T-helper 9 cell (primary cell): Measurements from ENCODE around the gene APLNR.
"Not testable (repeated sequence)": the region's sequence is repeated elsewhere in the genome, so short reads cannot be mapped to it uniquely, and the experiment has no call there.

Experiments used
- DNase-seq: peaks from one replicate; pipeline ENCODE4 v3.0.0-alpha.2; 2020
- total RNA-seq, 2 donors: gene quantifications; one replicate each; lab custom pipeline; 2026; lab: John Stamatoyannopoulos, UW

The APLNR gene
- 0 reads per million in 2 donors for total RNA-seq

DNA sequence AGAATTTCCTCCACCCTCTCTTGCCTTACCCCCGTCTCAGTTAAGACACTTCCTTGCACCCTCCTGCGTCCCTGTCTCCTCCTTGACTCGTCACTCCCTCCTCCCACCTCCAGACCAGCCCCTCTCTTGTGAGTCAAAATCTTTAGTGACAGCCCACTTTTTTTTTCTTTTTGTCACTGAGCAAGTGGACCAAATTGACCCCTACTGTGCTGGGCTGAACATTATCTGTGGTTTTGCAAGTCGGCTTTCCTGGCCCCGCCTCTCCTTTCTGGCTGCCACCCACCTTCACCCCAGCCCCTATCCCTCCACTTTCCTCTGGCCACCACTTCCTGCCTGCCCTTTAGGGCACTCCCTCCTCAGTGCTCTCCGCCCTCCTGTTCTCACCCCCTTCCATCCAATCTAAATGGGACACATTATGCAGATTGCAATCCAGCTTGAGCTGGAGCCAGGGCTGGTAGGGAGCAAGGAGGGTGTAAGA lies at the start of gene APLNR:
TSS of gene APLNR (minus strand) at position 47 of the 478 bp plus-strand sequence. CDS start 246 bp downstream, outside the sequence.
- no peak for DNase-seq

GRCh38 chr11:57283231-57283990 lies 46.4 kb upstream of the APLNR start:
- no peak for DNase-seq

DNA sequence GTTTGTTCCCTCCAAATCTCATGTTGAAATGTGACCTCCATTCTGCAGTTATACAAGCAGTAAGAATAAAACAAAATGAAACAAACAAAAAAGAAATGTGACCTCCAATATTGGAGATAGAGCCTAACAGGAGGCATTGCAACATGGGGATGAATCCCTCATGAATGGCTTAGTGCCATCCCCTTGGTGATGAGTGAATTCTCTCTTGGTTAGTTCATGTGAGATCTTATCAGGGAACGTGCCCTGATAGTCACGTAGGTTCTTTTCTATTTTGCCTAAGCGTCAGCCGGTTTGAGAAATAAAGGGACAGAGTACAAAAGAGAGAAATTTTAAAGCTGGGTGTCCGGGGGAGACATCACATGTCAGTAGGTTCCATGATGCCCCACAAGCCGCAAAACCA lies 44.5 kb upstream of the APLNR start:
- not testable (repeated sequence) for DNase-seq

- no peak for DNase-seq
Measured at GRCh38 chr11:57279116-57279515, 42.1 kb upstream of the APLNR start.

GRCh38 chr11:57278721-57279095 lies 41.7 kb upstream of the APLNR start:
- DNase-seq, result no peak

- DNase-seq, result no peak
Measured at GRCh38 chr11:57277845-57278720, 41.0 kb upstream of the APLNR start.

DNA sequence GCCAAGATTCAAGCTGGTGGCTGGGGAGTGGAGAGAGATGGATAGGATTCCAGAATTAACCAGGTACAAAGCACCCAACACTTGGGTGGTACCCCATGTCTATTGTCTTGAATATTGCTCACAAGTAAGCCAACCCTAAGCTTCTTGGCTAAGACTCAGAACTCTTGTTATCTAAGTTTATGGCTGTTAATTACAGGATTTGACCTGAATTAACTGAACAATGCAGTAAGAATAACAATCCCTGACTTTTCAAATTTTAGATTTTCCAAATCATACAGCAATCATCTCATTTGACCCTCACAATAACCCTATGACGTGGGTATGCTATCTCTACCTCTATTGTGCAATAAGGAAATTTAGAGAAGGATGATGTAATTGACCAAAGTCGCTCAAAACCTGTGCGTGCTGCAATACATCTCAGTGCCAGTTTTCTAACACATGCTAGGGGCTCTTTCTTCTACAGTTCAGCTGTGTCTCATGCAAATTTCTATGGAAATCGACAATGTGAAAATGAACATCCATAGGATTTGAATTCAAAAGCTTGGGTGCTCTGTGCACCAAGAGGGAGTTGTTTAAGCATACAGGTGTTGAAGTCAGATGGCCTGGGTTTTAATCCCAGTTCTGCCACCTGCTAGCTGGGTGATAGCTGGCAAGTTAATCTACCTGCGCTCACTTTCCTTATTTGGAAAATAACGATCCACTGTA lies 40.1 kb upstream of the APLNR start:
- no peak for DNase-seq

GRCh38 chr11:57276169-57276970 lies 39.3 kb upstream of the APLNR start:
- no peak for DNase-seq

GRCh38 chr11:57275582-57275981 lies 38.5 kb upstream of the APLNR start:
- no peak for DNase-seq

GRCh38 chr11:57274904-57275498 lies 38.0 kb upstream of the APLNR start:
- DNase-seq, result no peak

GRCh38 chr11:57273448-57274058 lies 36.5 kb upstream of the APLNR start:
- DNase-seq, result no peak

DNA sequence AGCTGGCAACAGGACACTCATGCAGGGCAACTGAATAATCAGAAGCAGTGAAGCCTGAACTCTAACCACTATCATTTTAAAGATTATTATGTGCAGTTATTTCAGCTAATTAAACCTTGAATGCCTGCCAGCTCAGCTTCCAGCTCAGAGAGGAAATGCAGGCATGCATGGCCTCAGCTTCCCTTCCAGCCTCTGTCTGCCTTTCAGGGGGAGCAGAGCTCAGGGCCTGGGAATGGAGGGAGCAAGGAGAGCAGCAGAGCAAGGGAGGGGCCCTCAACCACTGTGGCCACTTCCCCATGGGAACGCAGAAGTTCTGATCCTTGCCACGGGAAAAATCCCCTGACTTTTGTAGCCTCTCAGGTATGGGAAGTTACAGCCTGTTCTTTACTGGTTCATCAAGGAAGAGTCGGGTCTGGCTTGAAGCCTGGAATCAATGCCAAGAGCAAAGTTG lies 32.5 kb upstream of the APLNR start:
- DNase-seq, result no peak

DNA sequence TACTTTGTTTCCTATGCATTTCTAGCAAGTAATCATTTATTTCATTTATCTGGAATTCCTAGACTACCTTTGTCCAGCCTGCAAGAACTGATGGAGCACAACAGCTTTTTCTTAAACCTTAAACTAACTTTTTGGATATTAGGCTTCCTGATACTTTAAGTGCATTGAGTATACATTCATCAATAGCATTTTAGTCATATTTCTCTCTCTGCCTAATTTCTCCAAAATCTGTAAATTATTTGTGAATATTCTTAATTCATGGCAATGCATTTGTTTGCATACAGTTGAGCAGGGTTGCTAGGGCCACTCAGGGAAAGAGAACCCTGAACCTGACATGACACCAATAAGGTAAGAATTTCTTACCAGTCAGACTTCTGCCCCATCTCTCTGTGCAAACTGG lies 29.1 kb upstream of the APLNR start:
- no peak for DNase-seq

GRCh38 chr11:57263351-57263750 lies 26.3 kb upstream of the APLNR start:
- no peak for DNase-seq

DNA sequence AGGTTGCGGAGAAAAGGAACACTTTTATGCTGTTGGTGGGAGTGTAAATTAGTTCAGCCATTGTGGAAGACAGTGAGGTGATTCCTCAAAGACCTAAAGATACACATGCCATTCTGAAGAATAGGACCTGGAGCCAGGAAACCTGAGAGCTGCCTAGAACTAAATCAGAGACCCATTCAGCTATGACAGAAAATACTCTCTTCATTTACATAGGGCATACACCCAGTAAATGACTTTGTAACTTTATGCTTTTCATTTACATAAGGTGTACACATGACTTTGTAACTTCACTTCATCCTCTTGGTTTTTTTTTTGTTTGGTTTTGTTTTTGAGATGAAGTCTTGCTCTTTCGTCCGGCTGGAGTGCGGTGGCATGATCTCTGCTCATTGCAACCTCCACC lies 25.1 kb upstream of the APLNR start:
- no peak for DNase-seq

GRCh38 chr11:57260937-57261783 lies 24.1 kb upstream of the APLNR start:
- DNase-seq, result no peak

- no peak for DNase-seq
Measured at GRCh38 chr11:57256119-57256518, 19.1 kb upstream of the APLNR start.

DNA sequence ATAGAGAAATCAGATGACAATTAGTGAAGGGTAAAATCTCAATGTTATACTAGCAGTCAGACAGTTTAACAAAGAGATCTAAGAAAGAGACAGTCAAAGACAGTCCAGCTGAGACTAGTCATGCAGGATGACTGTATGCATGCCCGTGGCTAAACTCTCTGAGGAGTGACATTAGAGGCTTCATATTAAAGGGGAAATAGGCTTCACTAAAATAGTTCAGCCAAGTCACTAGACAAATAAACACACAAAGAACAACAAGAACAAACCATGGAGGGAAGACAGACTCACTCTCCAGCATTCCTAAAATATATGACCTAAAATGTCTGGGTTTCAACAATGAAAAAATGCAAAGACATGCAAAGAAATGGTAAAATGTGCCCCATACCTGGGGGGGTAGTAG lies 18.6 kb upstream of the APLNR start:
- no peak for DNase-seq

- no peak for DNase-seq
Measured at GRCh38 chr11:57254631-57255030, 17.6 kb upstream of the APLNR start.

- no peak for DNase-seq
Measured at GRCh38 chr11:57251491-57252104, 14.5 kb upstream of the APLNR start.
